Caco-2 (cell line): Measurements from ENCODE around the gene APOLD1. TPM values are rescaled to one million over a fixed set of nuclear protein-coding genes. Genes with fewer than 3 reads are reported as not detected.

ENCODE experiments used
- BruUV-seq: library from RNA; stranded (reverse); fragments of 400-500 nt; replicated peaks from 2 replicates; lab custom pipeline; 2021; lab: Mats Ljungman, UMichigan
- CTCF ChIA-PET: fragments of 300-600 bp; sonication (Branson Sonifier 250); formaldehyde crosslinking; loops from one replicate; lab custom pipeline; 2022; ENCODE audit warnings: antibody characterized with exemption; lab: Charles Lee
- POLR2A ChIA-PET: fragments of 300-600 bp; sonication (Branson Sonifier 250); formaldehyde crosslinking; loops from one replicate; lab custom pipeline; 2022; ENCODE audit warnings: antibody characterized with exemption; lab: Charles Lee
- DNase-seq, 2 experiments: peaks; one replicate each; pipeline versions ENCODE4 v3.0.0 to v3.0.0-alpha.2; 2020 to 2022
- H3K27me3 ChIP-seq: replicated peaks from 2 replicates; pipeline ENCODE4 v1.6.0; 2011; ENCODE audit warnings: low read length; ENCODE audit not compliant: control insufficient read depth, insufficient read depth
- H3K36me3 ChIP-seq: 2 replicates; pipeline ENCODE4 v1.5.1; 2011; ENCODE audit warnings: low read length; ENCODE audit not compliant: control insufficient read depth, insufficient read depth
- H3K4me1 ChIP-seq: fragments of 250-450 bp; sonication (Bioruptor Pico); 2 replicates; pipeline ENCODE4 v1.5.1; 2020; ENCODE audit warnings: mild to moderate bottlenecking
- H3K4me3 ChIP-seq: 2 replicates; pipeline ENCODE4 v1.5.1; 2011; ENCODE audit warnings: low read depth, mild to moderate bottlenecking, control low read depth, low read length
- H3K9me3 ChIP-seq: fragments of 250-450 bp; sonication (Bioruptor Pico); 2 replicates; pipeline ENCODE4 v1.5.1; 2020; ENCODE audit warnings: mild to moderate bottlenecking, moderate library complexity
- H3K27ac Mint-ChIP-seq: one replicate; pipeline ENCODE4 v1.8.0; 2022; ENCODE audit warnings: mixed read lengths; ENCODE audit not compliant: unreplicated experiment
- H3K27me3 Mint-ChIP-seq: one replicate; pipeline ENCODE4 v1.8.0; 2022; ENCODE audit warnings: mixed read lengths; ENCODE audit not compliant: insufficient read depth, unreplicated experiment
- H3K36me3 Mint-ChIP-seq: one replicate; pipeline ENCODE4 v1.8.0; 2022; ENCODE audit warnings: mild to moderate bottlenecking, mixed read lengths; ENCODE audit not compliant: insufficient read depth, unreplicated experiment
- H3K4me1 Mint-ChIP-seq: one replicate; pipeline ENCODE4 v1.8.0; 2022; ENCODE audit warnings: low read depth, mixed read lengths; ENCODE audit not compliant: unreplicated experiment
- H3K4me3 Mint-ChIP-seq: one replicate; pipeline ENCODE4 v1.8.0; 2022; ENCODE audit warnings: mild to moderate bottlenecking, moderate library complexity, mixed read lengths; ENCODE audit not compliant: unreplicated experiment
- H3K9me3 Mint-ChIP-seq: one replicate; pipeline ENCODE4 v1.8.0; 2022; ENCODE audit warnings: mixed read lengths; ENCODE audit not compliant: unreplicated experiment
- intact Hi-C: fragments of 100-400 bp; cut with micrococcal nuclease; formaldehyde crosslinking; loops from one replicate; pipeline ENCODE4 v1.10.0; 2022; ENCODE audit not compliant: unreplicated experiment
- total RNA-seq: library from RNA; stranded (reverse); gene quantifications from 2 replicates; pipeline ENCODE4 v1.2.3, GENCODE V29; 2022
- TF ChIP-seq, protein P1 (sequence below), 2 experiments: fragments of 200-600 bp in 1 of 2; IDR thresholded peaks; 1 replicate in 1 of 2; 2 replicates in 1 of 2; pipeline versions ENCODE4 v1.5.1 to v1.8.0; 2011 to 2022; ENCODE audit warnings: antibody characterized with exemption in 1 of 2, control low read depth in 1 of 2, inconsistent platforms in 1 of 2, low read depth in 1 of 2, low read length in 1 of 2, mild to moderate bottlenecking in 1 of 2, moderate library complexity in 1 of 2; ENCODE audit not compliant: insufficient read depth in 1 of 2, severe bottlenecking in 1 of 2, unreplicated experiment in 1 of 2

APOLD1 gene
- total RNA-seq, 1 experiment from 2014 or later: 4.1 TPM

DNA sequence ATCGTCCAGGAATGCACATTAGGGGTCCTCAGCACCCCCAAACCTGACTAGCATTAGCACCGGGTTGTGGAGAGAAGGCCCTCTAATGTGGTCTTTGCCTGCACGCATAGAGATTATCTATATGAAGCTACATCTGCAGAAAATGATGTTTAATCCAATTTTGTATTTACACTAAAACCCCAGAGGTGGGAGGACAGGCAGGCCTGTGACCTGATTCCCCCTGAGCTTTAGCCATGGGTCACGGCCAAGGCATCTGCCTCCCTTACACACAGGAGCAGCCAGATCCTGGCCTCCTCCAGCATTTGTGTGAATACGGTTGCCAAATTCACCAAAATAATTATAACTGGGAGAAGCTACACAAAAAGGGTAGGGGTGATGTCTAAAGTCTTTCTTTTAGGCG lies 7.0 kb downstream of the APOLD1 start:
- intact Hi-C loops: loop anchor here (1.0 kb wide), 1 partner anchor 21 kb away; the partner anchor contains the start of gene DDX47
- Mint-ChIP-seq H3K36me3 (no peaks in the 10 kb centered on the region), H3K9me3 (no peaks in the 10 kb centered on the region), H3K4me3 (peak overlapping the region; percentile 54), H3K27me3 (no peaks in the 10 kb centered on the region), H3K27ac (no peak overlapping the region), H3K4me1 (peaks cover 28% of the 10 kb centered on the region)
- Histone ChIP-seq H3K9me3 (no peaks in the 10 kb centered on the region), H3K4me3 (no peak overlapping the region), H3K36me3 (no peaks in the 10 kb centered on the region), H3K27me3 (no peaks in the 10 kb centered on the region), H3K4me1 (peaks cover 43% of the 10 kb centered on the region)
- ChIA-PET CTCF (no interaction called here), POLR2A (no interaction called here)
- BruUV-seq: no TSS peak
- TF ChIP-seq, protein P1, sequence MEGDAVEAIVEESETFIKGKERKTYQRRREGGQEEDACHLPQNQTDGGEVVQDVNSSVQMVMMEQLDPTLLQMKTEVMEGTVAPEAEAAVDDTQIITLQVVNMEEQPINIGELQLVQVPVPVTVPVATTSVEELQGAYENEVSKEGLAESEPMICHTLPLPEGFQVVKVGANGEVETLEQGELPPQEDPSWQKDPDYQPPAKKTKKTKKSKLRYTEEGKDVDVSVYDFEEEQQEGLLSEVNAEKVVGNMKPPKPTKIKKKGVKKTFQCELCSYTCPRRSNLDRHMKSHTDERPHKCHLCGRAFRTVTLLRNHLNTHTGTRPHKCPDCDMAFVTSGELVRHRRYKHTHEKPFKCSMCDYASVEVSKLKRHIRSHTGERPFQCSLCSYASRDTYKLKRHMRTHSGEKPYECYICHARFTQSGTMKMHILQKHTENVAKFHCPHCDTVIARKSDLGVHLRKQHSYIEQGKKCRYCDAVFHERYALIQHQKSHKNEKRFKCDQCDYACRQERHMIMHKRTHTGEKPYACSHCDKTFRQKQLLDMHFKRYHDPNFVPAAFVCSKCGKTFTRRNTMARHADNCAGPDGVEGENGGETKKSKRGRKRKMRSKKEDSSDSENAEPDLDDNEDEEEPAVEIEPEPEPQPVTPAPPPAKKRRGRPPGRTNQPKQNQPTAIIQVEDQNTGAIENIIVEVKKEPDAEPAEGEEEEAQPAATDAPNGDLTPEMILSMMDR (IDR thresholded peaks at IDR 0.05; ENCODE audit: insufficient read depth in 1 of 2, low read depth in 1 of 2, low read length in 1 of 2, severe bottlenecking in 1 of 2, unreplicated experiment in 1 of 2): no peak
- DNase-seq: no peak

DNA sequence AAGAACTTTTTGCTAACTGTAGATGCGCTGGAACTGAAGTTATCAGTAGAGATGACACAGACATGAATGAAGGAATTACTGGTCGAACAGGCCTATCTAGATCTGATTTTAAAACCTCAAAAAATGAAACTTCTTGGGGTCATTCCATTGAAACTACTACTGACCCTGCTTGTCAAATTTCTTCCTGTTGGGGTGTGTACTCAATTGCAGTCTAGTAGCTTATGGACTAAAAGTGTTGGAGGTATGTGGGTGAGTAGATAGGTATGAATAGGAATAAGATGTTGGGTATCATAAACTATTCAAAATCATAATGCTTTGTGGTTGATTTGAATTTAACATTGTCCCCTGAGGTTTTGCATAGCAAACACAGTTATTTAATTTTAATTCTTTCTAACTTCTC lies 9.2 kb downstream of the APOLD1 start:
- Mint-ChIP-seq H3K27ac (no peak overlapping the region), H3K4me3 (no peak overlapping the region), H3K36me3 (no peaks in the 10 kb centered on the region), H3K27me3 (no peaks in the 10 kb centered on the region), H3K9me3 (no peaks in the 10 kb centered on the region), H3K4me1 (peaks cover 25% of the 10 kb centered on the region)
- BruUV-seq: no TSS peak
- Histone ChIP-seq H3K4me1 (peaks cover 29% of the 10 kb centered on the region), H3K36me3 (no peaks in the 10 kb centered on the region), H3K9me3 (no peaks in the 10 kb centered on the region), H3K4me3 (no peak overlapping the region), H3K27me3 (no peaks in the 10 kb centered on the region)
- TF ChIP-seq, protein P1 (IDR thresholded peaks at IDR 0.05; ENCODE audit: insufficient read depth in 1 of 2, low read depth in 1 of 2, low read length in 1 of 2, severe bottlenecking in 1 of 2, unreplicated experiment in 1 of 2): no peak
- intact Hi-C loops: no loop called here
- no peak for DNase-seq
- POLR2A ChIA-PET: no interaction called here
- CTCF ChIA-PET: interaction anchor here (1.6 kb wide), 1 partner anchor 19 kb away, joined by 3 read pairs; the partner anchor contains the start of gene DDX47

DNA sequence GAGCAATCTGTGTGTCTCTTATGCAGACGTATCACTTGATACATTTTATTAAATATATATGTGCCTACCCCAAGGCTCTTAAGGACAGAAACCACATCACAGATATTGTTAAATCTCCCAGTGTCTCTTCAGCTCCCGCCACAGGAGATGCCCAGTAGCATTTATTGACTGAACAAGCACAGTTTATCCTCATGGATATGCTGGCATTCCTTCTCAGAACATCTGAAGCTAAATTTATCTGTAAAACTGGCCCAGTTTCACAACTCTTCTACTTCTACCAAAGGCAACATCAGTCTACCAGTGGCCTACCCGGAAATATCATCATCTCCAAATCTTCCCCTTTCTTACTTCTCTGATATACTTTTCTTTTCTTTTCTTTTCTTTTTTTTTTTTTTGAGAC lies 10.7 kb downstream of the APOLD1 start:
- no peaks in the 10 kb centered on the region for H3K27me3 ChIP-seq
- Mint-ChIP-seq H3K9me3 (no peaks in the 10 kb centered on the region), H3K4me3 (no peak overlapping the region), H3K27ac (no peak overlapping the region), H3K36me3 (no peaks in the 10 kb centered on the region), H3K27me3 (no peaks in the 10 kb centered on the region), H3K4me1 (peaks cover 25% of the 10 kb centered on the region)
- no peak overlapping the region for H3K4me3 ChIP-seq
- no peaks in the 10 kb centered on the region for H3K9me3 ChIP-seq
- no peaks in the 10 kb centered on the region for H3K36me3 ChIP-seq
- TF ChIP-seq, protein P1 (IDR thresholded peaks at IDR 0.05; ENCODE audit: insufficient read depth in 1 of 2, low read depth in 1 of 2, low read length in 1 of 2, severe bottlenecking in 1 of 2, unreplicated experiment in 1 of 2): no peak
- H3K4me1 ChIP-seq: peaks cover 23% of the 10 kb centered on the region
- CTCF ChIA-PET: interaction anchor here (0.6 kb wide), 1 partner anchor 100 kb away, joined by 3 read pairs; no protein-coding TSS in a partner anchor
- DNase-seq: no peak
- POLR2A ChIA-PET: no interaction called here
- no TSS peak for BruUV-seq
- intact Hi-C loops: no loop called here
